Heart right ventricle (tissue), 16 donors: ENCODE data around the gene GNA12. TPM values are rescaled to one million over a fixed set of nuclear protein-coding genes. Genes with fewer than 3 reads are reported as not detected.

Experiments used
- ATAC-seq, 8 donors: fragments of 200-7000 bp; cut with Tn5 transposase; one replicate each; pipeline ENCODE4 v1.9.1; 2020; ENCODE audit warnings: mild to moderate bottlenecking in 8 of 8, moderate library complexity in 8 of 8, moderate number of reproducible peaks in 1 of 8
- DNase-seq, 2 donors: peaks; one replicate each; pipeline ENCODE4 v3.0.0-alpha.2; 2020
- H3K27ac ChIP-seq, 10 donors: fragments of 200-600 bp; sonication (generic) in 2 of 10; one replicate each; pipeline versions ENCODE4 v1.5.0 to v1.8.0; 2020 to 2022; ENCODE audit warnings: mild to moderate bottlenecking in 3 of 10
- H3K27me3 ChIP-seq, 7 donors: fragments of 200-600 bp; one replicate each; pipeline ENCODE4 v1.8.0; 2021 to 2022; ENCODE audit warnings: mild to moderate bottlenecking in 2 of 7
- H3K36me3 ChIP-seq, 9 donors: fragments of 200-600 bp; sonication (generic) in 1 of 9; one replicate each; pipeline versions ENCODE4 v1.5.0 to v1.8.0; 2020 to 2022; ENCODE audit warnings: mild to moderate bottlenecking in 2 of 9
- H3K4me1 ChIP-seq, 9 donors: fragments of 200-600 bp; sonication (generic) in 1 of 9; one replicate each; pipeline versions ENCODE4 v1.5.0 to v1.8.0; 2020 to 2022; ENCODE audit warnings: mild to moderate bottlenecking in 4 of 9
- H3K4me3 ChIP-seq, 10 donors: fragments of 200-600 bp; sonication (generic) in 2 of 10; one replicate each; pipeline versions ENCODE4 v1.5.0 to v1.8.0; 2020 to 2022; ENCODE audit warnings: mild to moderate bottlenecking in 7 of 10, moderate library complexity in 2 of 10
- H3K9me3 ChIP-seq, 11 donors: fragments of 200-600 bp in 10 of 11; sonication (generic) in 2 of 11; one replicate each; pipeline versions ENCODE4 v1.5.0 to v1.8.0; 2013 to 2022; ENCODE audit warnings: mild to moderate bottlenecking in 2 of 11, control low read depth in 1 of 11, moderate library complexity in 1 of 11
- WGBS, 2 donors: extraction: QIAGEN DNeasy Blood & Tissue Kit; methylation state at CpG; one replicate each; pipeline ENCODE4 v1.1.7; 2013; ENCODE audit warnings: inconsistent platforms in 1 of 2; 5-methylcytosine and 5-hydroxymethylcytosine counted together
- intact Hi-C, 10 donors: fragments of 100-400 bp; cut with DNase I; formaldehyde crosslinking; loops; one replicate each; pipeline versions ENCODE4 v1.11.1 to v1.14.2; 2022
- polyA plus RNA-seq, 2 donors: library from polyadenylated mRNA; stranded (reverse); fragments of 200-250 nt; gene quantifications; one replicate each; pipeline ENCODE4 v1.2.3, GENCODE V29; 2013
- total RNA-seq, 10 donors: library from RNA; stranded (reverse); fragmentation: NEBNext Ultra II Directional in 3 of 10; extraction: Animal tissue kit (Norgen Biotek cat#: 25700) in 3 of 10; gene quantifications; one replicate each; pipeline versions ENCODE4 v1.2.1 to v1.2.4, GENCODE V29; 2021 to 2023
- TF ChIP-seq, protein P1 (sequence below), 9 donors: fragments of 200-600 bp; sonication (generic) in 2 of 9; IDR thresholded peaks; one replicate each; pipeline versions ENCODE4 v1.5.0 to v1.8.0; 2021 to 2022; ENCODE audit warnings: antibody characterized with exemption in 9 of 9, mild to moderate bottlenecking in 5 of 9, moderate library complexity in 1 of 9
- donor health status: Arrhythmogenic right ventricular cardiomyopathy.
- donor health status: ischemic (EF 13 %, LVEDD 7.1; RV severe dilation, severe dysfunction).
- donor health status: healthy with polysubstance abuse.
- donor health status: DM: no; HTN: yes; CAD: no.
- donor health status: DM: no; HTN: no; CAD: no.
- donor health status: ischemic (EF 25% LVEDD 6.9; RV normal size, moderate dysfunction).
- donor health status: ischemic (EF 25% LVEDD 5.7; RV mildly dilated, moderate dysfunction).
- donor health status: healthy.
- donor health status: DM: yes; HTN: yes; CAD: no.
- donor health status: Ischemic cardiomyopathy.
- donor health status: ischemic (EF 35%, LVEDD 5.7; RV mildly dilated, moderate dysfunction).
- donor health status: nonischemic (EF 11% LVEDD 7.7; RV severe dilation, severe dysfunction).
- donor health status: DM: yes; HTN: yes; CAD: no.
- donor health status: PGD.
- donor health status: ischemic (EF 29% LVEDD 5.4; RV normal size, mild dysfunction).
- donor health status: nonischemic (EF 23%, LVEDD 6.1; RV moderate dilation, normal function).

Gene GNA12
- total and polyA plus RNA-seq, 12 donors: 6.4 to 46.4 (median 33.9) TPM

DNA sequence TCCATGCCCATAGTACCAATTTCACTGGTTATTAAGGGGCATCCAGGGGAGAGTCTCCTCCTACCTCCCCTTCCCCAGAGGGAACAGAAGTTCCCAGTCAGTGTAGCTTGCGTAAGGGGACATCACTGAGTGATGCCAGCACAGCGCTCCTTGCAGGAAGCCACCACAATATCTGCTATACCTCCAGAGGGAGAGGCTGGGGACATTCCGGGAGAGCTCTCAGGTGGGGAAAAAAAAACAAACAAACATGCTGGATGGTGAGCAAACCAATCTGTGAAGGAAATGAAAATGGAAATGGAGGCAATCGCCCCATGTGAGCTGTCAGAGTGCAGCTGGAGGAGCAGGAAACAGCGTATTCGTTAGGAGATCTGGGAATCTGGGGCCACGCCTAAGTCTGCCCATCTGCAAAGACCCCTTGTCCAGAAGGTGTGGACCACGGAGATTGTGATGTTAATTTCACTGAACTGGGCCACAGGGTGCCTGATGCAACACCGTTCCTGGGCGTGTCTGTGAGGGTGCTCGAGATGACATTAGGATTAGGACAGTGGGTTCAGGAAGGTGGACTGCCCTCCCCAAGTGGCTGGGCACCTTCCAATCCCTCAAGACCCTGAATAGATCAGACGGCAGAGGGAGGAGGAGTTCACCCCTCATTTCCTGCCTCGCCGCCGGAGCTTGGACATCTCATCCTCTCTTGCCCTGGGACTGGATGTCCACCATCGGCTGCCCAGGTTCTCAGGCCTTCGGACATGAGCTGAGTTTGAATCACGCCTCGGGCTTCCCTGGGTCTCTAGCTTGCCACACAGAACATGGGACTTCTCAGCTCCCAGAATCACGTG is 30.5 kb downstream of the GNA12 start:
- WGBS, 2 donors: 71 to 84% methylated on average over 20 of the region's 20 CpGs
- Histone ChIP-seq H3K27me3 (no peaks in the 10 kb centered on the region), H3K27ac (peak overlapping the region; percentile 2 to 84 (median 74)), H3K4me3 (peak overlapping the region in 4 of 10 donors; percentile 3 to 39 (median 22)), H3K4me1 (peaks cover 9 to 73% (median 60%) of the 10 kb centered on the region in 9 donors), H3K36me3 (no peaks in the 10 kb centered on the region), H3K9me3 (no peaks in the 10 kb centered on the region)
- DNase-seq: no peak
- TF ChIP-seq, protein P1, sequence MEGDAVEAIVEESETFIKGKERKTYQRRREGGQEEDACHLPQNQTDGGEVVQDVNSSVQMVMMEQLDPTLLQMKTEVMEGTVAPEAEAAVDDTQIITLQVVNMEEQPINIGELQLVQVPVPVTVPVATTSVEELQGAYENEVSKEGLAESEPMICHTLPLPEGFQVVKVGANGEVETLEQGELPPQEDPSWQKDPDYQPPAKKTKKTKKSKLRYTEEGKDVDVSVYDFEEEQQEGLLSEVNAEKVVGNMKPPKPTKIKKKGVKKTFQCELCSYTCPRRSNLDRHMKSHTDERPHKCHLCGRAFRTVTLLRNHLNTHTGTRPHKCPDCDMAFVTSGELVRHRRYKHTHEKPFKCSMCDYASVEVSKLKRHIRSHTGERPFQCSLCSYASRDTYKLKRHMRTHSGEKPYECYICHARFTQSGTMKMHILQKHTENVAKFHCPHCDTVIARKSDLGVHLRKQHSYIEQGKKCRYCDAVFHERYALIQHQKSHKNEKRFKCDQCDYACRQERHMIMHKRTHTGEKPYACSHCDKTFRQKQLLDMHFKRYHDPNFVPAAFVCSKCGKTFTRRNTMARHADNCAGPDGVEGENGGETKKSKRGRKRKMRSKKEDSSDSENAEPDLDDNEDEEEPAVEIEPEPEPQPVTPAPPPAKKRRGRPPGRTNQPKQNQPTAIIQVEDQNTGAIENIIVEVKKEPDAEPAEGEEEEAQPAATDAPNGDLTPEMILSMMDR (IDR thresholded peaks at IDR 0.05): no peak
- intact Hi-C loops: loop anchor here in 1 of 10 donors (5.0 kb wide), 1 partner anchor 51 kb away; no protein-coding TSS in a partner anchor
- no peak for ATAC-seq

DNA sequence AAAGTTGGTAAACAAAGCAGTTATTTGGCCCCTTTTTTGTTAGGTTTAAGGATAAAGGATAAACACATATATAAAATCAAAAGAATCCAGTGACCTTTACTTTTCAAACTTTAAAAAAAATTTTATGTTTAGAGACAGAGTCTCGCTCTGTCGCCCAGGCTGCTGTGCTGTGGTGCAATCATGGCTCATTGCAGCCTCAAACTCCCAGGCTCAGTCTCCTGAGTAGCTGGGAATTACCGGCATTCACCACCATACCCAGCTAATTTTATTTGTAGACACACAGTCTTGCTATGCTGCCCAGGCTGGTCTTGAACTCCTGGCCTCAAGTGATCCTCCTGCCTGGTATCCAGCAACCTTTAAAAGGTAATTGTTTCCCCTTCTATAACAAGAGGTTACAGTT is 31.3 kb downstream of the GNA12 start:
- H3K4me1 ChIP-seq: peaks cover 9 to 71% (median 58%) of the 10 kb centered on the region in 9 donors
- WGBS, 2 donors: 90 to 91% methylated on average over 3 of the region's 3 CpGs
- H3K27me3 ChIP-seq: no peaks in the 10 kb centered on the region
- TF ChIP-seq, protein P1 (IDR thresholded peaks at IDR 0.05): no peak
- DNase-seq (no peak), ATAC-seq (no peak)
- no peak overlapping the region for H3K4me3 ChIP-seq
- no peaks in the 10 kb centered on the region for H3K36me3 ChIP-seq
- no peaks in the 10 kb centered on the region for H3K9me3 ChIP-seq
- intact Hi-C loops: loop anchor here in 1 of 10 donors (5.0 kb wide), 1 partner anchor 51 kb away; no protein-coding TSS in a partner anchor
- H3K27ac ChIP-seq: peak overlapping the region in 7 of 10 donors; percentile 71 to 91 (median 78)

DNA sequence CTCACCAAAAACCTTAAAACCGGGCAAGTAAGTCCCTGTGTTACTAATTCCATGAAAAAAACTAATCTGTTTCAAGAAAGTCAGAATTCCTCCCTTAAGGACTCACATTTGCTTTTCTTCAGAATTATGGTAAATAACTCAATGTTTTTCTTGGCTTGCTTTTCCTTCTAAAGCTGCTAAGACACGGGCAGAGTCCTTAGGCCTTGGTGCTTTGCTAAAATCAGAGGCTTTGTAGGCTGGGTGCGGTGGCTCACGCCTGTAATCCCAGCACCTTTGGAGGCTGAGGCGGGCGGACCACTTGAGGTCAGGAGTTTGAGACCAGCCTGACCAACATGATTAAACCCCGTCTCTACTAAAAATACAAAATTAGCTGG is 32.0 kb downstream of the GNA12 start:
- no peaks in the 10 kb centered on the region for H3K36me3 ChIP-seq
- peak overlapping the region in 8 of 10 donors; percentile 7 to 41 (median 29) for H3K4me3 ChIP-seq
- no peaks in the 10 kb centered on the region for H3K9me3 ChIP-seq
- intact Hi-C loops: loop anchor here in 1 of 10 donors (5.0 kb wide), 1 partner anchor 50 kb away; no protein-coding TSS in a partner anchor
- 58 to 72% methylated on average over 7 of the region's 7 CpGs for WGBS, 2 donors
- TF ChIP-seq, protein P1 (IDR thresholded peaks at IDR 0.05): no peak
- no peaks in the 10 kb centered on the region for H3K27me3 ChIP-seq
- H3K4me1 ChIP-seq: peaks cover 9 to 73% (median 56%) of the 10 kb centered on the region in 9 donors
- DNase-seq (no peak), ATAC-seq (peak in 2 of 8 donors; percentile 7 to 22)
- H3K27ac ChIP-seq: peak overlapping the region; percentile 50 to 91 (median 77)

DNA sequence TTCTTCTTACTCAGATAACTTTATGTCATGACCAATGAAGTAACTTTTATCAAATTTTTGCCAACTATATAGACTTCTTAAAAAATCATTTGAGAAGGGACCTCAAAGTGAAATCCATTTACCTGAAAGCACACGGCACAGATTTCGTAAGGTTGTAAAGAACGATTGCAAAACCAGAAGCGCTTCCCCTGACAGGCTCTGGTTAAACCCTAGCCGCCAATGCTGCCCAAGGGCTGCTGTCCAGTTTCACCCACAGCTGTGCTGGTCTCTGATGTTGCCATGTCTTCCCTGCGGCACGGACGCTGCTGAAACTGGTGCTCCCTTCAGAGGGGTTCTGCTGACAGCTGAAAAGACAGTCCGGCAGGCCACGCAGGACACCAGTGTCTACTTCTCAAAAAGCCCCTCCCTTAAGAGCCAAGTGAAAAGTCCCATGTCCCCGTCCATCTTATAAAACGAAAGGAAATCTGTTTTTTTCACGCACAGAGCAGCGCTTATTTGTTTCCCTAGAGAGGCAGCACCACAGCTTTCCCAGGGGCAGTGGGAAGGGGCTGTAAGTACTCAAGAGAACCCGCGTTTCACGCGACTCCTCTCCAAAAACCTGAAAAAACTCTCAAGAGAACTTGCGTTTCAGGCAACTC is 32.5 kb downstream of the GNA12 start:
- Histone ChIP-seq H3K4me3 (peak overlapping the region in 8 of 10 donors; percentile 7 to 41 (median 29)), H3K27me3 (no peaks in the 10 kb centered on the region), H3K9me3 (no peaks in the 10 kb centered on the region), H3K27ac (peak overlapping the region; percentile 50 to 91 (median 77)), H3K36me3 (no peaks in the 10 kb centered on the region), H3K4me1 (peaks cover 9 to 73% (median 58%) of the 10 kb centered on the region in 9 donors)
- intact Hi-C loops: loop anchor here in 1 of 10 donors (5.0 kb wide), 1 partner anchor 49 kb away; no protein-coding TSS in a partner anchor
- TF ChIP-seq, protein P1 (IDR thresholded peaks at IDR 0.05): no peak
- DNase-seq (peak in 1 of 2 donors; percentile 42), ATAC-seq (peak; percentile 27 to 54 (median 44))
- WGBS, 2 donors: 44 to 56% methylated on average over 19 of the region's 19 CpGs
